Measurements from ENCODE around the gene BCO2.
"Not testable (repeated sequence)": the region's sequence is repeated elsewhere in the genome, so short reads cannot be mapped to it uniquely, and the experiment has no call there.

Gene BCO2

GRCh38 chr11:112177589-112177988, 2.3 kb downstream of the BCO2 start:
- no peak overlapping the region for H3K4me3 ChIP-seq (ENCODE audit: low read depth, low read length)
- no peak for DNase-seq (ENCODE audit: low read depth, low spot score)
- in situ Hi-C loops (cut with HindIII; ENCODE audit: low sequenced_read_pairs): no loop called here
- no peak for TF ChIP-seq CTCF (IDR thresholded peaks at IDR 0.05; ENCODE audit: low read depth, low read length)

- no peak for DNase-seq (ENCODE audit: low read depth, low spot score)
- TF ChIP-seq CTCF (IDR thresholded peaks at IDR 0.05; ENCODE audit: low read depth, low read length): no peak
- no peak overlapping the region for H3K4me3 ChIP-seq (ENCODE audit: low read depth, low read length)
- in situ Hi-C loops (cut with HindIII; ENCODE audit: low sequenced_read_pairs): no loop called here
Measured at GRCh38 chr11:112178428-112178827, 3.1 kb downstream of the BCO2 start.

GRCh38 chr11:112178936-112179335, 3.6 kb downstream of the BCO2 start:
- no peak for DNase-seq (ENCODE audit: low read depth, low spot score)
- in situ Hi-C loops (cut with HindIII; ENCODE audit: low sequenced_read_pairs): no loop called here
- no peak for TF ChIP-seq CTCF (IDR thresholded peaks at IDR 0.05; ENCODE audit: low read depth, low read length)
- no peak overlapping the region for H3K4me3 ChIP-seq (ENCODE audit: low read depth, low read length)

GRCh38 chr11:112179601-112180000, 4.3 kb downstream of the BCO2 start:
- in situ Hi-C loops (cut with HindIII; ENCODE audit: low sequenced_read_pairs): no loop called here
- TF ChIP-seq CTCF (IDR thresholded peaks at IDR 0.05; ENCODE audit: low read depth, low read length): no peak
- H3K4me3 ChIP-seq (ENCODE audit: low read depth, low read length): no peak overlapping the region
- no peak for DNase-seq (ENCODE audit: low read depth, low spot score)

GRCh38 chr11:112182867-112183266, 7.6 kb downstream of the BCO2 start:
- DNase-seq (ENCODE audit: low read depth, low spot score): no peak
- no peak overlapping the region for H3K4me3 ChIP-seq (ENCODE audit: low read depth, low read length)
- no peak for TF ChIP-seq CTCF (IDR thresholded peaks at IDR 0.05; ENCODE audit: low read depth, low read length)
- in situ Hi-C loops (cut with HindIII; ENCODE audit: low sequenced_read_pairs): no loop called here

- no peak for DNase-seq (ENCODE audit: low read depth, low spot score)
- no peak for TF ChIP-seq CTCF (IDR thresholded peaks at IDR 0.05; ENCODE audit: low read depth, low read length)
- in situ Hi-C loops (cut with HindIII; ENCODE audit: low sequenced_read_pairs): no loop called here
- H3K4me3 ChIP-seq (ENCODE audit: low read depth, low read length): no peak overlapping the region
Measured at GRCh38 chr11:112185883-112186282, 10.6 kb downstream of the BCO2 start.

GRCh38 chr11:112186304-112186703, 11.0 kb downstream of the BCO2 start:
- no peak for DNase-seq (ENCODE audit: low read depth, low spot score)
- in situ Hi-C loops (cut with HindIII; ENCODE audit: low sequenced_read_pairs): no loop called here
- no peak for TF ChIP-seq CTCF (IDR thresholded peaks at IDR 0.05; ENCODE audit: low read depth, low read length)
- no peak overlapping the region for H3K4me3 ChIP-seq (ENCODE audit: low read depth, low read length)

- H3K4me3 ChIP-seq (ENCODE audit: low read depth, low read length); in situ Hi-C loops (cut with HindIII; ENCODE audit: low sequenced_read_pairs); DNase-seq (ENCODE audit: low read depth, low spot score): not testable (repeated sequence)
Measured at GRCh38 chr11:112195113-112195512, 19.8 kb downstream of the BCO2 start.
